Left ventricle myocardium inferior (tissue), 1 donor: ENCODE results near the gene AASS. TPM values are rescaled to one million over a fixed set of nuclear protein-coding genes. Genes with fewer than 3 reads are reported as not detected.

Experiments
- DNase-seq: peaks from one replicate; pipeline ENCODE4 v3.0.0-alpha.2; 2020
- H3K27ac ChIP-seq: fragments of 200-600 bp; replicated peaks from 2 replicates; pipeline ENCODE4 v1.8.0; 2021
- H3K27me3 ChIP-seq: fragments of 200-600 bp; 2 replicates; pipeline ENCODE4 v1.8.0; 2021; ENCODE audit warnings: low read depth
- H3K36me3 ChIP-seq: fragments of 200-600 bp; 2 replicates; pipeline ENCODE4 v1.8.0; 2021
- H3K4me1 ChIP-seq: fragments of 200-600 bp; 2 replicates; pipeline ENCODE4 v1.8.0; 2021
- H3K4me3 ChIP-seq: fragments of 200-600 bp; 2 replicates; pipeline ENCODE4 v1.8.0; 2021; ENCODE audit warnings: mild to moderate bottlenecking, moderate library complexity
- H3K9me3 ChIP-seq: fragments of 200-600 bp; replicated peaks from 2 replicates; pipeline ENCODE4 v1.8.0; 2021
- CTCF ChIP-seq: fragments of 200-600 bp; IDR thresholded peaks from 2 replicates; pipeline ENCODE4 v1.8.0; 2021; ENCODE audit warnings: antibody characterized with exemption, mild to moderate bottlenecking, borderline replicate concordance
- intact Hi-C: fragments of 100-400 bp; cut with micrococcal nuclease; formaldehyde crosslinking; loops from one replicate; pipeline ENCODE4 v1.11.0; 2022
- total RNA-seq: library from RNA; stranded (reverse); fragmentation: NEBNext Ultra II Directional; extraction: Animal tissue kit (Norgen Biotek cat#: 25700); gene quantifications from one replicate; pipeline ENCODE4 v1.2.1, GENCODE V29; 2021
- donor health status: DM: no; HTN: yes; CAD: no; lungs with severe emphysema.

The AASS gene
- total RNA-seq, 1 donor from 2014 or later = 34.7 TPM

DNA sequence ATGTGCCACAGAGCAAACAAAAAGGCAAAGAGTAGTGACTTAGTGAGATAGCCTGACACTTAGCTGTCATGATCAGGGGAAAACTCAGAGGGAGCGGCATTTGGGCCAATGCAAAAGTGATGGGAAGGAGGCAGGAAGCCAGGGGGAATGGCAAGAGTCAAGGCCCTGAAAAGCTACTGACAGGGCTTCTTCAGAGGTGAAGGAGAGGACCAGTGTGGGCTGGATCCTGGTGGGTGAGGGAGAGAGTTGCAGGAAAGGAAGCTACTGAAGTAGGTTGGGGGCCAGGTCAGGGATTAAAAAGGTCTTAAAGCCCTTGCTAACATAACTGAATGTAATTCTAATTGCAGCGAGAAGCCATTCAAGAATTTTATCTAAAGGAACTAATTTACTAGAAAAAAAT lies 117.0 kb downstream of the AASS start:
- no peak for TF ChIP-seq CTCF
- DNase-seq = no peak

More for the DNA sequence above, 117.0 kb downstream of the AASS start:
- Histone ChIP-seq H3K36me3 (no peaks in the 10 kb centered on the region), H3K4me1 (no peaks in the 10 kb centered on the region), H3K27ac (no peak overlapping the region), H3K4me3 (no peak overlapping the region), H3K9me3 (no peaks in the 10 kb centered on the region), H3K27me3 (no peaks in the 10 kb centered on the region)
- intact Hi-C loops = no loop called here

Other genes with a start within 250 kb of the AASS start
- not detected for gene FEZF1, start 160.5 kb upstream of the AASS start, total RNA-seq